OCI-LY3 (cell line): ENCODE data around the gene PRAMEF12.

Source experiments
- H2AFZ ChIP-seq: fragments of 200-600, 300-600 bp; shearing (Covaris generic); 2 replicates; pipeline ENCODE4 v1.6.0; 2014; ENCODE audit warnings: antibody characterized with exemption, low read depth, low read length
- H3K27ac ChIP-seq: fragments of 200-600, 300-600 bp; sonication (generic); 2 replicates; pipeline ENCODE4 v1.5.1; 2014; ENCODE audit warnings: mild to moderate bottlenecking, low read length, moderate library complexity, mixed read lengths
- H3K27me3 ChIP-seq: fragments of 200-600, 300-600 bp; sonication (generic); 2 replicates; pipeline ENCODE4 v1.6.1; 2014; ENCODE audit warnings: low read depth, low read length, mixed read lengths
- H3K36me3 ChIP-seq: fragments of 200-600, 300-600 bp; sonication (generic); replicated peaks from 2 replicates; pipeline ENCODE3; 2014; ENCODE audit warnings: low read depth, low read length, mixed read lengths
- H3K4me1 ChIP-seq: fragments of 300-600, 200-600 bp; sonication (generic); 2 replicates; pipeline ENCODE4 v1.6.1; 2014; ENCODE audit warnings: low read length, mixed read lengths
- H3K4me2 ChIP-seq: fragments of 200-600, 300-600 bp; sonication (generic); 2 replicates; pipeline ENCODE4 v1.6.1; 2014; ENCODE audit warnings: low read length, mixed read lengths
- H3K4me3 ChIP-seq: fragments of 300-600, 200-600 bp; sonication (generic); 2 replicates; pipeline ENCODE4 v1.5.1; 2014; ENCODE audit warnings: antibody characterized with exemption, mild to moderate bottlenecking, low read length, moderate library complexity
- H3K79me2 ChIP-seq: fragments of 300-600, 200-600 bp; shearing (Covaris generic); 2 replicates; pipeline ENCODE4 v1.6.1; 2014; ENCODE audit warnings: mild to moderate bottlenecking, low read length, mixed read lengths
- H3K9ac ChIP-seq: fragments of 300-600, 200-600 bp; shearing (Covaris generic); 2 replicates; pipeline ENCODE4 v1.6.0; 2014; ENCODE audit warnings: mild to moderate bottlenecking, low read length, moderate library complexity
- H3K9me3 ChIP-seq: fragments of 200-600, 300-600 bp; shearing (Covaris generic); 2 replicates; pipeline ENCODE4 v1.6.1; 2014; ENCODE audit warnings: low read length, mixed read lengths; ENCODE audit not compliant: insufficient read depth
- H4K20me1 ChIP-seq: fragments of 200-600, 300-600 bp; sonication (generic); 2 replicates; pipeline ENCODE4 v1.6.1; 2016; ENCODE audit warnings: low read length, mixed read lengths; ENCODE audit not compliant: insufficient read depth
- EZH2phosphoT487 ChIP-seq: fragments of 200-600 bp; shearing (Covaris generic); IDR thresholded peaks from 2 replicates; pipeline ENCODE4 v1.6.1; 2018; ENCODE audit warnings: antibody characterized with exemption, mixed run types, low read depth
- TF ChIP-seq, protein P1 (sequence below): fragments of 200-600, 300-600 bp; sonication (generic); IDR thresholded peaks from 2 replicates; pipeline ENCODE4 v1.5.1; 2014; ENCODE audit warnings: antibody characterized with exemption, low read length, low read depth

Gene PRAMEF12

DNA sequence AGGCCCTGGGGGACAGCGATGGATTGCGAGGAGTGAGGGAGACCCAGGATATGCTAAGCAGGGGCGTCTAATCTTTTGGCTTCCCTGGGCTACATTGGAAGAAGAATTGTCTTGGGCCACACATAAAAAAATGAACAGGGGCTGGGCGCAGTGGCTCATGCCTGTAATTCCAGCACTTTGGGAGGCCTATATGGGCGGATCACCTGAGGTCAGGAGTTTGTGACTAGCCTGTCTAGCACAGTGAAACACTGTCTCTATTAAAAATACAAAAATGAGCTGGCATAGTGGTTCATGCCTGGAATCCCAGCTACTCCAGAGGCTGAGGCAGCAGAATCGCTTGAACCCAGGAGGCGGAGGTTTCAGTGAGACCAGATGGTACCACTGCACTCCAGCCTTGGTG is 10.8 kb upstream of the PRAMEF12 start:
- H3K9me3 ChIP-seq: no peaks in the 10 kb centered on the region
- H3K4me3 ChIP-seq: no peak overlapping the region
- H3K27me3 ChIP-seq: no peaks in the 10 kb centered on the region
- H3K9ac ChIP-seq: no peak overlapping the region
- no peaks in the 10 kb centered on the region for H4K20me1 ChIP-seq
- H2AFZ ChIP-seq: no peak overlapping the region
- H3K79me2 ChIP-seq: no peaks in the 10 kb centered on the region
- TF ChIP-seq EZH2phosphoT487: no peak
- TF ChIP-seq, protein P1, sequence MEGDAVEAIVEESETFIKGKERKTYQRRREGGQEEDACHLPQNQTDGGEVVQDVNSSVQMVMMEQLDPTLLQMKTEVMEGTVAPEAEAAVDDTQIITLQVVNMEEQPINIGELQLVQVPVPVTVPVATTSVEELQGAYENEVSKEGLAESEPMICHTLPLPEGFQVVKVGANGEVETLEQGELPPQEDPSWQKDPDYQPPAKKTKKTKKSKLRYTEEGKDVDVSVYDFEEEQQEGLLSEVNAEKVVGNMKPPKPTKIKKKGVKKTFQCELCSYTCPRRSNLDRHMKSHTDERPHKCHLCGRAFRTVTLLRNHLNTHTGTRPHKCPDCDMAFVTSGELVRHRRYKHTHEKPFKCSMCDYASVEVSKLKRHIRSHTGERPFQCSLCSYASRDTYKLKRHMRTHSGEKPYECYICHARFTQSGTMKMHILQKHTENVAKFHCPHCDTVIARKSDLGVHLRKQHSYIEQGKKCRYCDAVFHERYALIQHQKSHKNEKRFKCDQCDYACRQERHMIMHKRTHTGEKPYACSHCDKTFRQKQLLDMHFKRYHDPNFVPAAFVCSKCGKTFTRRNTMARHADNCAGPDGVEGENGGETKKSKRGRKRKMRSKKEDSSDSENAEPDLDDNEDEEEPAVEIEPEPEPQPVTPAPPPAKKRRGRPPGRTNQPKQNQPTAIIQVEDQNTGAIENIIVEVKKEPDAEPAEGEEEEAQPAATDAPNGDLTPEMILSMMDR: no peak
- H3K27ac ChIP-seq: no peak overlapping the region
- H3K4me2 ChIP-seq: no peak overlapping the region
- no peaks in the 10 kb centered on the region for H3K4me1 ChIP-seq
- H3K36me3 ChIP-seq: no peaks in the 10 kb centered on the region

DNA sequence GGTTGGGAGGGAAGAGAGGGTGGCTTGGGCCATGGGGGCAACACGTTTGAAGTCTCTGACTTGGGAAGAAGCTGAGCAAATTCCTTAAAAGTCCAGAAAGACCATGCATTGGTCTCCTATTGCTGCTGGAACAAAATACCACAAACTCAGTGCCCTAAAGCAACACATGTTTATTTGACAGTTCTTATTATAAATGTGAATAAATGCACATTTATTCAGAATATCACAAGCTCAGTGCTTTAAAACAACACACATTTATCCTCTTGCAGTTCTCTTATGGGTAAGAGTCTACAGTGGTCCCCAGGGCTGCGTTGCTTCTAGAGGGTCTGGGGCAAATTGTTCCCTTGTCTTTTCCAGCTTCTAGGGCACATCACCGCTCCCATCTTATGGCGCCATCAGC is 10.1 kb upstream of the PRAMEF12 start:
- H3K9me3 ChIP-seq: no peaks in the 10 kb centered on the region
- no peaks in the 10 kb centered on the region for H3K4me1 ChIP-seq
- TF ChIP-seq EZH2phosphoT487: no peak
- TF ChIP-seq, protein P1: no peak
- H3K4me3 ChIP-seq: no peak overlapping the region
- H3K79me2 ChIP-seq: no peaks in the 10 kb centered on the region
- H3K9ac ChIP-seq: no peak overlapping the region
- no peak overlapping the region for H3K4me2 ChIP-seq
- no peaks in the 10 kb centered on the region for H3K27me3 ChIP-seq
- H4K20me1 ChIP-seq: no peaks in the 10 kb centered on the region
- no peaks in the 10 kb centered on the region for H3K36me3 ChIP-seq
- H2AFZ ChIP-seq: no peak overlapping the region
- H3K27ac ChIP-seq: no peak overlapping the region

DNA sequence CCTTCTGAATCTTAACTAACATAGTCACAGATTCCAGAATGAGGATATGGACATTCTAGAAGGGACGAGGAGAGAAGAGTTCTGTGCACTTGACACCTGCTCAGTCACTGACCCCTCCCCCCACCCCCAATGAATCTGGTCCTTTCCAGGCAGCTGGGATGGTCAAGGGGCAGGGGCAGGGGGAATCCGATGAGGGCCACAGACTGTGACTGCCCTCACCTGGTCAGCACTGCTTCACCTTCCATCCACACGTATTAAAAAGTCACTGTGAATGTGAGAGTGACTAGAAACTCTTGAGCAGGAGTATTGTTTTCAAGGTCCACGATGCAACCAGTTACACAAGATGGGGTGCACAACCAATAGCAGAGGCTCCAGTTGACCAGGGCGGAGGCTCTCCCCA is 9.5 kb upstream of the PRAMEF12 start:
- no peaks in the 10 kb centered on the region for H3K79me2 ChIP-seq
- no peaks in the 10 kb centered on the region for H3K9me3 ChIP-seq
- no peak overlapping the region for H3K4me2 ChIP-seq
- H2AFZ ChIP-seq: no peak overlapping the region
- TF ChIP-seq EZH2phosphoT487: no peak
- TF ChIP-seq, protein P1: no peak
- no peak overlapping the region for H3K4me3 ChIP-seq
- no peak overlapping the region for H3K27ac ChIP-seq
- no peaks in the 10 kb centered on the region for H3K27me3 ChIP-seq
- H3K4me1 ChIP-seq: no peaks in the 10 kb centered on the region
- H4K20me1 ChIP-seq: no peaks in the 10 kb centered on the region
- no peaks in the 10 kb centered on the region for H3K36me3 ChIP-seq
- H3K9ac ChIP-seq: no peak overlapping the region

DNA sequence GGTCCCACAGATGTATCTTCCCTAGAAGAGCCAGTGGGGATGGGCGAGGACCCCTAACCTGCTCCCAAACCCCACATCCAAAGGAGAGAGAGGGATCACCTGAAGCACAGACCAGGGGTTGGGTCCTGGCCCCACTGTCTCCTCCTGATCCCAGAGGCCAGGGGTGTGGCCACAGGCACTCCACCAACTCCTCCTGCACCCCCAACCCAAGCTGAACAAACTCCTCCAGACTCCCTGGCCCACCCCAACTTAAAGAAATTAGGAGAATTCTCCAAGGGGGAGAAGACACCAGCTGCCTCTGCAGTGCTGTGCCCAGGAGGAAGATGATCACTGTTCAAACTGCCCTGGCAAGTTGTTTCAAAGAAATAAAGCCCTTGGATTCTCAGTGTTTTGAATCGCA is 4.5 kb upstream of the PRAMEF12 start:
- Histone ChIP-seq H3K4me1 (no peaks in the 10 kb centered on the region), H3K36me3 (no peaks in the 10 kb centered on the region), H3K4me3 (no peak overlapping the region), H3K79me2 (no peaks in the 10 kb centered on the region), H3K9ac (no peak overlapping the region), H4K20me1 (no peaks in the 10 kb centered on the region), H3K4me2 (no peak overlapping the region), H2AFZ (no peak overlapping the region), H3K9me3 (no peaks in the 10 kb centered on the region), H3K27me3 (no peaks in the 10 kb centered on the region), H3K27ac (no peak overlapping the region)
- TF ChIP-seq, protein P1: no peak
- no peak for TF ChIP-seq EZH2phosphoT487
